Astrocyte (in vitro differentiated cells and primary cell): ENCODE measurements around the gene PIK3R1. TPM values are rescaled to one million over a fixed set of nuclear protein-coding genes. Genes with fewer than 3 reads are reported as not detected.

Experiments used
- DNase-seq: peaks from one replicate; pipeline ENCODE4 v3.0.0-alpha.2; 2010; ENCODE audit warnings: low read depth
- FAIRE-seq: peaks from 2 replicates; lab custom pipeline; 2011; peaks lifted over from hg19 to GRCh38; lab: Jason Lieb, UNC
- H2AFZ ChIP-seq: 2 replicates; pipeline ENCODE4 v1.6.0; 2012; ENCODE audit warnings: low read depth, low read length, inconsistent platforms
- H3K27ac ChIP-seq: 2 replicates; pipeline ENCODE4 v1.5.1; 2011; ENCODE audit warnings: low read depth, low read length, inconsistent platforms
- H3K27me3 ChIP-seq: 2 replicates; pipeline ENCODE4 v1.6.0; 2011; ENCODE audit warnings: low read length, inconsistent platforms; ENCODE audit not compliant: insufficient read depth
- H3K36me3 ChIP-seq: 2 replicates; pipeline ENCODE4 v1.5.1; 2011; ENCODE audit warnings: low read length, inconsistent platforms; ENCODE audit not compliant: insufficient read depth
- H3K4me1 ChIP-seq: 2 replicates; pipeline ENCODE4 v1.5.1; 2011; ENCODE audit warnings: low read length, inconsistent platforms; ENCODE audit not compliant: insufficient read depth
- H3K4me2 ChIP-seq: 2 replicates; pipeline ENCODE4 v1.6.0; 2012; ENCODE audit warnings: low read length, inconsistent platforms
- H3K4me3 ChIP-seq: 2 replicates; pipeline ENCODE4 v1.5.1; 2011; ENCODE audit warnings: low read depth, mild to moderate bottlenecking, low read length, inconsistent platforms; ENCODE audit not compliant: insufficient read depth
- H3K79me2 ChIP-seq: 2 replicates; pipeline ENCODE4 v1.6.0; 2012; ENCODE audit warnings: mild to moderate bottlenecking, low read length, inconsistent platforms; ENCODE audit not compliant: insufficient read depth
- H3K9ac ChIP-seq: 2 replicates; pipeline ENCODE4 v1.6.0; 2012; ENCODE audit warnings: mild to moderate bottlenecking, low read length, inconsistent platforms
- H3K9me3 ChIP-seq: 2 replicates; pipeline ENCODE4 v1.5.1; 2012; ENCODE audit warnings: low read depth, mild to moderate bottlenecking, low read length, inconsistent platforms; ENCODE audit not compliant: insufficient read depth
- H4K20me1 ChIP-seq: 2 replicates; pipeline ENCODE4 v1.6.0; 2012; ENCODE audit warnings: low read length, inconsistent platforms; ENCODE audit not compliant: insufficient read depth
- H3K27ac Mint-ChIP-seq: one replicate; pipeline ENCODE4 v1.8.0; 2021; ENCODE audit warnings: mild to moderate bottlenecking, mixed read lengths; ENCODE audit not compliant: unreplicated experiment
- H3K27me3 Mint-ChIP-seq: one replicate; pipeline ENCODE4 v1.8.0; 2021; ENCODE audit warnings: low read depth, mixed read lengths; ENCODE audit not compliant: unreplicated experiment
- H3K36me3 Mint-ChIP-seq: one replicate; pipeline ENCODE4 v1.8.0; 2021; ENCODE audit warnings: low read depth, mixed read lengths; ENCODE audit not compliant: unreplicated experiment
- H3K4me1 Mint-ChIP-seq: one replicate; pipeline ENCODE4 v1.8.0; 2021; ENCODE audit warnings: low read depth, mixed read lengths; ENCODE audit not compliant: unreplicated experiment
- H3K4me3 Mint-ChIP-seq: one replicate; pipeline ENCODE4 v1.8.0; 2021; ENCODE audit warnings: mild to moderate bottlenecking, moderate library complexity, mixed read lengths; ENCODE audit not compliant: unreplicated experiment
- H3K9me3 Mint-ChIP-seq: one replicate; pipeline ENCODE4 v1.8.0; 2021; ENCODE audit warnings: mild to moderate bottlenecking, mixed read lengths; ENCODE audit not compliant: unreplicated experiment
- EZH2 ChIP-seq: IDR thresholded peaks from 2 replicates; pipeline ENCODE4 v1.6.1; 2012; ENCODE audit warnings: mild to moderate bottlenecking, low read length, inconsistent platforms; ENCODE audit not compliant: insufficient read depth
- total RNA-seq: library from RNA; stranded (reverse); gene quantifications from 2 replicates; pipeline ENCODE4 v1.2.1, GENCODE V29; 2021
- TF ChIP-seq, protein P1 (sequence below): IDR thresholded peaks from 2 replicates; pipeline ENCODE4 v1.5.1; 2011; ENCODE audit warnings: low read depth, mild to moderate bottlenecking, inconsistent platforms, low read length, moderate library complexity; ENCODE audit not compliant: insufficient read depth

Gene PIK3R1
- total RNA-seq, 1 donor from 2014 or later: 25.7 TPM

DNA sequence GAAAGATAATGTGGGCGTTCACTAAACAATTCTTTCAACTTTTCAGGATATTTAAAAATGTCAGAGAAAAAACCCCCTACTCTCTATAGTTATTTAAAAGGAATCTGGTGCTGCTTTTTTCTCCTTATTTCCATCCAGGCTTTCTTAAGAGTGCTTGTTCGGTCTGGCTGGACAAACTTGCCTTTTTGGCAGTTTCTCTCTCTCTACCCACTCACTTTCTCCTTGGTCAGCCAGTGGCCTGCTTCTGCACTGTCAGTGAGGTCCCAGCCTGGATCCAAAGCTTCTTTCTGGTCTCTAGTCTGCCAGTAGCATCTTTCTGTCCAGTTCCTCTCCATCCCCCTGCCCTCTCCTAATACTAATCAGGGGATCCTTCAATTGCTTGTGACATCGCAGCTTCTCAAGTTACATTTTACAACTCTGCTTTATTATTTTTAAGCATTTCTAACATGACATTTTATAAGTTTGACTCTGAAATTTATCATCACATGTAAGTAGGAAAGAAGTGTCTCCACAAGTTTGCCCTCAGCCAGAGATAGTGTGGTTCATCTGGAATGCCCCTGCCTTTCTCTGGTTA, 50.4 kb downstream of the PIK3R1 start:
- Mint-ChIP-seq H3K4me3 (no peak overlapping the region), H3K36me3 (no peaks in the 10 kb centered on the region), H3K4me1 (peaks cover 8% of the 10 kb centered on the region), H3K27me3 (no peaks in the 10 kb centered on the region), H3K9me3 (no peaks in the 10 kb centered on the region), H3K27ac (no peak overlapping the region)
- TF ChIP-seq EZH2: no peak
- TF ChIP-seq, protein P1, sequence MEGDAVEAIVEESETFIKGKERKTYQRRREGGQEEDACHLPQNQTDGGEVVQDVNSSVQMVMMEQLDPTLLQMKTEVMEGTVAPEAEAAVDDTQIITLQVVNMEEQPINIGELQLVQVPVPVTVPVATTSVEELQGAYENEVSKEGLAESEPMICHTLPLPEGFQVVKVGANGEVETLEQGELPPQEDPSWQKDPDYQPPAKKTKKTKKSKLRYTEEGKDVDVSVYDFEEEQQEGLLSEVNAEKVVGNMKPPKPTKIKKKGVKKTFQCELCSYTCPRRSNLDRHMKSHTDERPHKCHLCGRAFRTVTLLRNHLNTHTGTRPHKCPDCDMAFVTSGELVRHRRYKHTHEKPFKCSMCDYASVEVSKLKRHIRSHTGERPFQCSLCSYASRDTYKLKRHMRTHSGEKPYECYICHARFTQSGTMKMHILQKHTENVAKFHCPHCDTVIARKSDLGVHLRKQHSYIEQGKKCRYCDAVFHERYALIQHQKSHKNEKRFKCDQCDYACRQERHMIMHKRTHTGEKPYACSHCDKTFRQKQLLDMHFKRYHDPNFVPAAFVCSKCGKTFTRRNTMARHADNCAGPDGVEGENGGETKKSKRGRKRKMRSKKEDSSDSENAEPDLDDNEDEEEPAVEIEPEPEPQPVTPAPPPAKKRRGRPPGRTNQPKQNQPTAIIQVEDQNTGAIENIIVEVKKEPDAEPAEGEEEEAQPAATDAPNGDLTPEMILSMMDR: no peak
- Histone ChIP-seq H4K20me1 (no peaks in the 10 kb centered on the region), H3K4me2 (no peak overlapping the region), H3K4me3 (no peak overlapping the region), H3K4me1 (peaks cover 16% of the 10 kb centered on the region), H3K9me3 (no peaks in the 10 kb centered on the region), H3K27ac (no peak overlapping the region), H3K9ac (no peak overlapping the region), H3K36me3 (no peaks in the 10 kb centered on the region), H2AFZ (no peak overlapping the region), H3K79me2 (peaks cover 6% of the 10 kb centered on the region), H3K27me3 (no peaks in the 10 kb centered on the region)
- FAIRE-seq: no peak
- peak; percentile 51 for DNase-seq

DNA sequence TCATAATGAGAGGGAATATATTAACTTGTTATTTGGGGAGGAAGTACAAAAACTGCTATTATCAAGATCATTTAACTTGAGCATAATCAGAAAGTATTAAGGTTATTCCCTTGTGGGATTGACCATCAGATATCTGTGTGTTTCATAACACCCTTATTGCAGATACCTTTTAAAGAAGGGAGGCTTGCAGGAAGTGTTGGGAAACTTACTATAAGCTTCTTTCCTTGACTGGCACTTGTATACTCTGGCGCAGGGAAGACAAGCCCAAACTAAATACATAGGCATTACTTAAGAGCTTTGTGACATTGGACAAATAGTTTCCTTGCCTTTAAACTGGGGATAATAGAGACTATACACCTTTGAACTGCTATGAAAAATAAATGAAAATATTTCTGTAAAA, 50.9 kb downstream of the PIK3R1 start:
- Histone ChIP-seq H3K9ac (no peak overlapping the region), H3K27ac (no peak overlapping the region), H4K20me1 (no peaks in the 10 kb centered on the region), H2AFZ (no peak overlapping the region), H3K36me3 (no peaks in the 10 kb centered on the region), H3K9me3 (no peaks in the 10 kb centered on the region), H3K79me2 (peaks cover 6% of the 10 kb centered on the region), H3K4me2 (no peak overlapping the region), H3K4me3 (no peak overlapping the region), H3K27me3 (no peaks in the 10 kb centered on the region), H3K4me1 (peaks cover 16% of the 10 kb centered on the region)
- Mint-ChIP-seq H3K4me3 (no peak overlapping the region), H3K9me3 (no peaks in the 10 kb centered on the region), H3K27me3 (no peaks in the 10 kb centered on the region), H3K4me1 (peaks cover 8% of the 10 kb centered on the region), H3K36me3 (no peaks in the 10 kb centered on the region), H3K27ac (no peak overlapping the region)
- TF ChIP-seq, protein P1: no peak
- no peak for TF ChIP-seq EZH2
- DNase-seq: no peak
- no peak for FAIRE-seq

DNA sequence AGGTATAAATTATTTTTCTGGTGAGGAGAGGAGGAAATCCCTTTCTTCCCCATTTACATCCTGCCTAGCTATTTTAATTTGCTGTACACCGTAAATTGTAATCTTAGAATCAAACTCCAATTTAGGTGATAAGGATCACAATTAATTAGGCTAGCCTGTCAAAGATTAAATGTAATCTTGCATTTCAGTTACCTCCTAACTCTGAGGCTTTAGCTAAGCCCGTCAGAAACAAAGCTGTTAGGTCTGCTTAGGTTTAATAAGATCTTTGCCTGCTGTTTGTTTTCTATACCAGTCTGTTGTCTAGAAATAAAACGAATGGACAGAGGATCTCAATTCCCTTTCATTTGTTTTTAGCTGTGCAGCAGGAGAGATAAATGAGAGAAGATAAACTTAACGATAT, 51.5 kb downstream of the PIK3R1 start:
- H3K27me3 ChIP-seq: no peaks in the 10 kb centered on the region
- FAIRE-seq: no peak
- H3K27ac ChIP-seq: no peak overlapping the region
- TF ChIP-seq EZH2: no peak
- TF ChIP-seq, protein P1: no peak
- H3K4me2 ChIP-seq: no peak overlapping the region
- H2AFZ ChIP-seq: no peak overlapping the region
- H3K9ac ChIP-seq: no peak overlapping the region
- Mint-ChIP-seq H3K9me3 (no peaks in the 10 kb centered on the region), H3K27me3 (no peaks in the 10 kb centered on the region), H3K4me3 (no peak overlapping the region), H3K4me1 (peaks cover 8% of the 10 kb centered on the region), H3K27ac (no peak overlapping the region), H3K36me3 (no peaks in the 10 kb centered on the region)
- H3K4me3 ChIP-seq: no peak overlapping the region
- no peaks in the 10 kb centered on the region for H3K9me3 ChIP-seq
- no peaks in the 10 kb centered on the region for H3K36me3 ChIP-seq
- H3K79me2 ChIP-seq: peaks cover 6% of the 10 kb centered on the region
- DNase-seq: no peak
- H3K4me1 ChIP-seq: peaks cover 16% of the 10 kb centered on the region
- no peaks in the 10 kb centered on the region for H4K20me1 ChIP-seq
